CD14-positive monocyte (primary cell): ENCODE data around the gene KRTAP23-1. TPM values are rescaled to one million over a fixed set of nuclear protein-coding genes. Genes with fewer than 3 reads are reported as not detected.

Experiments used
- DNase-seq, 3 donors: peaks; one replicate each; pipeline ENCODE4 v3.0.0-alpha.2; 2011 to 2022
- H2AFZ ChIP-seq: 2 replicates; pipeline ENCODE4 v1.6.0; 2012; ENCODE audit warnings: mild to moderate bottlenecking, low read depth, low read length, inconsistent platforms; ENCODE audit not compliant: insufficient read depth, poor library complexity, severe bottlenecking
- H3K27ac ChIP-seq, 2 donors: 1 replicate in 1 of 2; 2 replicates in 1 of 2; pipeline ENCODE4 v1.5.1; 2012 to 2013; ENCODE audit warnings: low read length in 2 of 2, control low read depth in 1 of 2, inconsistent platforms in 1 of 2, low read depth in 1 of 2, mild to moderate bottlenecking in 1 of 2
- H3K27me3 ChIP-seq, 2 donors: one replicate each; pipeline versions ENCODE4 v1.6.0 to v1.6.1; 2011 to 2013; ENCODE audit warnings: low read length in 2 of 2; ENCODE audit not compliant: control insufficient read depth in 2 of 2, insufficient read depth in 2 of 2
- H3K36me3 ChIP-seq, 2 donors: replicated peaks in 1 of 2; 1 replicate in 1 of 2; 2 replicates in 1 of 2; pipeline versions ENCODE4 v1.5.1 to v1.6.1; 2012 to 2013; ENCODE audit warnings: low read length in 2 of 2, control low read depth in 1 of 2, inconsistent platforms in 1 of 2, mild to moderate bottlenecking in 1 of 2; ENCODE audit not compliant: insufficient read depth in 2 of 2, control insufficient read depth in 1 of 2
- H3K4me1 ChIP-seq, 2 donors: 1 replicate in 1 of 2; 2 replicates in 1 of 2; pipeline versions ENCODE4 v1.5.1 to v1.6.1; 2012 to 2013; ENCODE audit warnings: low read length in 2 of 2, control low read depth in 1 of 2, inconsistent platforms in 1 of 2, mild to moderate bottlenecking in 1 of 2, moderate library complexity in 1 of 2; ENCODE audit not compliant: insufficient read depth in 2 of 2, control insufficient read depth in 1 of 2
- H3K4me2 ChIP-seq: replicated peaks from 2 replicates; pipeline ENCODE3; 2012; ENCODE audit warnings: low read length, moderate library complexity, mild to moderate bottlenecking; ENCODE audit not compliant: poor library complexity, severe bottlenecking; ENCODE audit errors: extremely low read depth
- H3K4me3 ChIP-seq, 3 experiments: fragments of 200-600 bp in 1 of 3; sonication (generic) in 1 of 3; replicated peaks in 1 of 3; 1 replicate in 2 of 3; 2 replicates in 1 of 3; pipeline ENCODE4 v1.5.1; 2011 to 2013; ENCODE audit warnings: low read length in 3 of 3, mild to moderate bottlenecking in 3 of 3, control low read depth in 2 of 3, low read depth in 2 of 3, inconsistent platforms in 1 of 3, moderate library complexity in 1 of 3
- H3K79me2 ChIP-seq: 2 replicates; pipeline ENCODE4 v1.6.0; 2012; ENCODE audit warnings: mild to moderate bottlenecking, control low read depth, inconsistent platforms, low read length, moderate library complexity; ENCODE audit not compliant: insufficient read depth
- H3K9ac ChIP-seq: 2 replicates; pipeline ENCODE4 v1.6.0; 2017; ENCODE audit warnings: low read length, mild to moderate bottlenecking; ENCODE audit not compliant: insufficient read depth, poor library complexity, severe bottlenecking
- H3K9me3 ChIP-seq, 2 donors: replicated peaks in 1 of 2; 1 replicate in 1 of 2; 2 replicates in 1 of 2; pipeline versions ENCODE4 v1.5.1 to v1.6.1; 2012 to 2013; ENCODE audit warnings: low read length in 2 of 2, control low read depth in 1 of 2; ENCODE audit not compliant: control insufficient read depth in 1 of 2, insufficient read depth in 1 of 2
- H4K20me1 ChIP-seq: 2 replicates; pipeline ENCODE4 v1.6.0; 2012; ENCODE audit warnings: mild to moderate bottlenecking, low read length, control low read depth, moderate library complexity; ENCODE audit not compliant: insufficient read depth
- H3K27ac Mint-ChIP-seq, 7 donors: one replicate each; pipeline ENCODE4 v1.8.0; 2020; ENCODE audit warnings: mild to moderate bottlenecking in 7 of 7, mixed read lengths in 7 of 7, moderate library complexity in 6 of 7, inconsistent platforms in 2 of 7
- H3K27me3 Mint-ChIP-seq, 3 donors: one replicate each; pipeline ENCODE4 v1.8.0; 2021 to 2022; ENCODE audit warnings: low read depth in 3 of 3, mild to moderate bottlenecking in 3 of 3, mixed read lengths in 3 of 3, moderate library complexity in 3 of 3, inconsistent platforms in 1 of 3
- H3K36me3 Mint-ChIP-seq, 2 donors: one replicate each; pipeline ENCODE4 v1.8.0; 2020; ENCODE audit warnings: mixed read lengths in 2 of 2, inconsistent platforms in 1 of 2, mild to moderate bottlenecking in 1 of 2
- H3K4me1 Mint-ChIP-seq: one replicate; pipeline ENCODE4 v1.8.0; 2020; ENCODE audit warnings: mild to moderate bottlenecking, mixed read lengths
- H3K4me3 Mint-ChIP-seq, 2 donors: one replicate each; pipeline ENCODE4 v1.8.0; 2020; ENCODE audit warnings: mild to moderate bottlenecking in 2 of 2, mixed read lengths in 2 of 2, moderate library complexity in 1 of 2
- H3K9me3 Mint-ChIP-seq, 7 donors: one replicate each; pipeline ENCODE4 v1.8.0; 2020 to 2022; ENCODE audit warnings: mixed read lengths in 7 of 7, mild to moderate bottlenecking in 6 of 7, moderate library complexity in 6 of 7, inconsistent platforms in 2 of 7
- CTCF ChIP-seq: fragments of 200-600 bp; IDR thresholded peaks from one replicate; pipeline ENCODE4 v1.8.0; 2022; ENCODE audit warnings: antibody characterized with exemption, mild to moderate bottlenecking
- WGBS: methylation state at CpG from one replicate; pipeline ENCODE4 v1.1.5; 2013; ENCODE audit warnings: missing lambda C conversion rate; ENCODE audit not compliant: insufficient coverage; 5-methylcytosine and 5-hydroxymethylcytosine counted together
- intact Hi-C, 2 donors: fragments of 100-400 bp; cut with micrococcal nuclease; formaldehyde crosslinking; loops; one replicate each; pipeline versions ENCODE4 v1.15.0 to v1.15.1; 2023
- polyA plus RNA-seq, 3 donors: library from polyadenylated mRNA; depleted of rRNA in 1 of 3; unstranded in 2 of 3; stranded (reverse) in 1 of 3; fragments of 300-500 nt in 2 of 3; fragments of >200 nt in 1 of 3; fragmentation: Illumina TruSeq in 2 of 3; gene quantifications; 1 replicate in 2 of 3; 2 replicates in 1 of 3; pipeline ENCODE4 v1.2.3, GENCODE V29; 2012 to 2021

The KRTAP23-1 gene
- polyA plus RNA-seq, 3 donors = not detected

- H3K27me3 Mint-ChIP-seq = peaks cover 0 to 2% (median 0%) of the 10 kb centered on the region in 3 donors
These were observed 10.6 kb downstream of the KRTAP23-1 start for GRCh38 chr21:30337772-30338171.

GRCh38 chr21:30337276-30337744 lies 11.1 kb downstream of the KRTAP23-1 start, which contains the start of gene KRTAP27-1:
TSS of gene KRTAP27-1 (minus strand) at chr21:30337694. CDS start at chr21:30337668, 26 bp downstream.
- no peak for TF ChIP-seq CTCF
- Histone ChIP-seq H3K4me1 (no peaks in the 10 kb centered on the region), H3K4me3 (no peak within 1 kb of the TSS), H3K27ac (no peak within 1 kb of the TSS), H3K9ac (no peak within 1 kb of the TSS), H3K36me3 (no peaks in the 10 kb centered on the region), H3K27me3 (no peaks in the 10 kb centered on the region), H3K4me2 (no peak within 1 kb of the TSS), H3K9me3 (no peaks in the 10 kb centered on the region), H4K20me1 (no peaks in the 10 kb centered on the region), H2AFZ (no peak within 1 kb of the TSS), H3K79me2 (no peaks in the 10 kb centered on the region)
- 89% methylated on average over 4 of the region's 6 CpGs for WGBS
- no peaks in the 10 kb centered on the region for H3K36me3 Mint-ChIP-seq
- DNase-seq = no peak
- intact Hi-C loops = no loop called here
- peaks cover 0 to 2% (median 0%) of the 10 kb centered on the region in 7 donors for H3K9me3 Mint-ChIP-seq
- no peak within 1 kb of the TSS for H3K27ac Mint-ChIP-seq
- H3K4me3 Mint-ChIP-seq = no peak within 1 kb of the TSS
- H3K4me1 Mint-ChIP-seq = no peaks in the 10 kb centered on the region
- H3K27me3 Mint-ChIP-seq = peaks cover 0 to 2% (median 0%) of the 10 kb centered on the region in 3 donors

More at GRCh38 chr21:30337772-30338171, 10.6 kb downstream of the KRTAP23-1 start:
- Histone ChIP-seq H3K4me1 (no peaks in the 10 kb centered on the region), H3K4me3 (no peak overlapping the region), H3K79me2 (no peaks in the 10 kb centered on the region), H3K9me3 (no peaks in the 10 kb centered on the region), H4K20me1 (no peaks in the 10 kb centered on the region), H3K4me2 (no peak overlapping the region), H3K27me3 (no peaks in the 10 kb centered on the region), H3K27ac (no peak overlapping the region), H3K9ac (no peak overlapping the region), H3K36me3 (no peaks in the 10 kb centered on the region), H2AFZ (no peak overlapping the region)
- no peak for DNase-seq
- H3K36me3 Mint-ChIP-seq = no peaks in the 10 kb centered on the region
- no peaks in the 10 kb centered on the region for H3K4me1 Mint-ChIP-seq
- no peak overlapping the region for H3K4me3 Mint-ChIP-seq
- peaks cover 0 to 2% (median 0%) of the 10 kb centered on the region in 7 donors for H3K9me3 Mint-ChIP-seq
- intact Hi-C loops = no loop called here
- H3K27ac Mint-ChIP-seq = no peak overlapping the region
- TF ChIP-seq CTCF = no peak
